Suprapubic skin (tissue), 4 donors: Measurements from ENCODE around the gene SACS. TPM values are rescaled to one million over a fixed set of nuclear protein-coding genes. Genes with fewer than 3 reads are reported as not detected.
"Not testable (repeated sequence)": the region's sequence is repeated elsewhere in the genome, so short reads cannot be mapped to it uniquely, and the experiment has no call there.

Experiments used
- DNase-seq, 2 donors: peaks; one replicate each; pipeline ENCODE4 v3.0.0-alpha.2; 2019; ENCODE audit warnings: low spot score in 2 of 2
- H3K27ac ChIP-seq: fragments of 200-600 bp; sonication (generic); one replicate; pipeline ENCODE4 v1.5.1; 2019
- H3K27me3 ChIP-seq: fragments of 200-600 bp; sonication (generic); one replicate; pipeline ENCODE4 v1.5.1; 2019
- H3K36me3 ChIP-seq: fragments of 200-600 bp; sonication (generic); one replicate; pipeline ENCODE4 v1.5.1; 2019
- H3K4me1 ChIP-seq: fragments of 200-600 bp; sonication (generic); one replicate; pipeline ENCODE4 v1.5.1; 2019
- H3K4me3 ChIP-seq: fragments of 200-600 bp; sonication (generic); one replicate; pipeline ENCODE4 v1.5.1; 2019; ENCODE audit warnings: mild to moderate bottlenecking
- H3K9me3 ChIP-seq: fragments of 200-600 bp; sonication (generic); one replicate; pipeline ENCODE4 v1.5.1; 2019
- EP300 ChIP-seq: sonication (generic); formaldehyde crosslinking; IDR thresholded peaks from one replicate; pipeline ENCODE4 v1.6.1; 2017; ENCODE audit warnings: antibody characterized with exemption
- POLR2A ChIP-seq, 2 donors: fragments of 450-650 bp; IDR thresholded peaks; one replicate each; pipeline ENCODE4 v1.6.1; 2017; ENCODE audit warnings: antibody characterized with exemption in 2 of 2, mild to moderate bottlenecking in 2 of 2, moderate library complexity in 2 of 2
- POLR2AphosphoS5 ChIP-seq, 3 donors: sonication (generic); formaldehyde crosslinking; IDR thresholded peaks; one replicate each; pipeline ENCODE4 v1.6.1; 2017; ENCODE audit warnings: antibody characterized with exemption in 3 of 3
- WGBS: methylation state at CpG from one replicate; pipeline ENCODE4 v1.1.5; 2018; 5-methylcytosine and 5-hydroxymethylcytosine counted together
- total RNA-seq, 4 donors: library from RNA; depleted of rRNA; stranded (reverse); fragments of >200 nt; gene quantifications; one replicate each; pipeline ENCODE4 v1.1.0, GENCODE V29; 2016
- TF ChIP-seq, protein P1 (sequence below), 2 donors: fragments of 200-600 bp in 1 of 2; fragments of 450-650 bp in 1 of 2; sonication (generic) in 1 of 2; IDR thresholded peaks; one replicate each; pipeline ENCODE4 v1.5.1; 2016 to 2019; ENCODE audit warnings: antibody characterized with exemption in 2 of 2, mild to moderate bottlenecking in 1 of 2, moderate library complexity in 1 of 2

Gene SACS
- total RNA-seq, 4 donors from 2014 or later = 6.4 to 17.9 (median 13.3) TPM

DNA sequence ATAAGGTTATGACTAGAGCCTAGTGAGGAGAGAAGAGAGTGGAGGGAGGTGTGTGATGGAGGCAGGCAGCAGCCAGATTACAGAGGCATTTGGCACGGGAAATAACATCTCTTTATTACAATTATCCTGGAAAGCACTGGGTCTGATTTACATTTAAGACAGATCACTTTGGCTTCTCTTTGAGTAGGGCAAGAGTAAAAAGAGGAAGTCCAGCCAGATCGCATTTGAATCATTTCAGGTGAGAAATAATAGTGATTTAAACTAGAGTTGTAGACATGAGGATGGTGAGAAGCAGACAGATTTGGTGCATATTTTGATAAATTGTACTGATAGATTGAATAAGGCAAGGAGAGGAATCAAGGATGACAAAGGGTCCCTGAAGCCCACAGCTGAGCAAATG lies 9.6 kb upstream of the SACS start:
- TF ChIP-seq EP300 (no peak), POLR2A (IDR thresholded peaks at IDR 0.05) (no peak), POLR2AphosphoS5 (IDR thresholded peaks at IDR 0.05) (no peak)
- TF ChIP-seq, protein P1, sequence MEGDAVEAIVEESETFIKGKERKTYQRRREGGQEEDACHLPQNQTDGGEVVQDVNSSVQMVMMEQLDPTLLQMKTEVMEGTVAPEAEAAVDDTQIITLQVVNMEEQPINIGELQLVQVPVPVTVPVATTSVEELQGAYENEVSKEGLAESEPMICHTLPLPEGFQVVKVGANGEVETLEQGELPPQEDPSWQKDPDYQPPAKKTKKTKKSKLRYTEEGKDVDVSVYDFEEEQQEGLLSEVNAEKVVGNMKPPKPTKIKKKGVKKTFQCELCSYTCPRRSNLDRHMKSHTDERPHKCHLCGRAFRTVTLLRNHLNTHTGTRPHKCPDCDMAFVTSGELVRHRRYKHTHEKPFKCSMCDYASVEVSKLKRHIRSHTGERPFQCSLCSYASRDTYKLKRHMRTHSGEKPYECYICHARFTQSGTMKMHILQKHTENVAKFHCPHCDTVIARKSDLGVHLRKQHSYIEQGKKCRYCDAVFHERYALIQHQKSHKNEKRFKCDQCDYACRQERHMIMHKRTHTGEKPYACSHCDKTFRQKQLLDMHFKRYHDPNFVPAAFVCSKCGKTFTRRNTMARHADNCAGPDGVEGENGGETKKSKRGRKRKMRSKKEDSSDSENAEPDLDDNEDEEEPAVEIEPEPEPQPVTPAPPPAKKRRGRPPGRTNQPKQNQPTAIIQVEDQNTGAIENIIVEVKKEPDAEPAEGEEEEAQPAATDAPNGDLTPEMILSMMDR (IDR thresholded peaks at IDR 0.05) = no peak
- Histone ChIP-seq H3K36me3 (no peaks in the 10 kb centered on the region), H3K9me3 (no peaks in the 10 kb centered on the region), H3K4me1 (peaks cover 4% of the 10 kb centered on the region), H3K27me3 (no peaks in the 10 kb centered on the region), H3K27ac (no peak overlapping the region), H3K4me3 (no peak overlapping the region)
- no peak for DNase-seq
- 72% methylated on average over 2 of the region's 2 CpGs for WGBS

DNA sequence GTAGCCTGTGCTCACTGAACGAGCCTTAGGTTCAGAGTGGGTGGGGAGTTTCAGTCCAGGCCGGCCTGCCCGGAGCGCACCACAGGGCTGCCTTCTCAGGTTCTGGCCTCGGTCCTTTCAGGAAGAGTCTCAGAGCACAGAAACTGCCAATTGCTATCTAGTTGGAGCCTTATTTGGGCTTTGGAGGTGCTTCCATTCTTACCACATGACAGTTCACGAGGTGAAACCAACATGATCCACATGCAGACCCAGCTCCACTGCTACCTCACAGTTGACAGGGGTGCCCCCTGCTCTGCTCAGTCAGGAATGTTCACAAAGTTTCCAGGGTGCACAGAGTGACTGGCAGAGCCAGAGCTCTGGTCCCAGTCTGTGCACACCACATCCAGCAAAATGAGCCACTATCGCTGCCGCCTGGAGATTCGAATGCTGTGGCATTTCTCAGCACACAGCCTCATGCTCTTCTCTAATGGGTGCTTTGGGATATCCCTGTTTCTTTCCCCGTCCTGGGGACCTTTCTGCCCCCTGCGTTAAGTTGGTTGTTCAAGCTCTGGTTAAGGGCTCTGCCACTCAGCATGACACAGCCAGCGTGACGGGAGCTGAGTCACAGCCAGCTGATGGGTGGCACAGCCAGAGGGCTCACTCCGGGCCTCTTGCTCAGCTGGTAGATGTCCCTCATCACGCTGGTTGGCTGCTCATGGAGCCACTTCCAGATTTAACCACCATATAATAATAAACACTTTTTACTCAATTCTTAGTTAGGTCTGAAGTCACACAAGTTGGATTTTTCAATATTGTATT lies 7.5 kb upstream of the SACS start:
- TF ChIP-seq POLR2A (IDR thresholded peaks at IDR 0.05) (no peak), POLR2AphosphoS5 (IDR thresholded peaks at IDR 0.05) (no peak), EP300 (no peak)
- TF ChIP-seq, protein P1 (IDR thresholded peaks at IDR 0.05) = no peak
- 94% methylated on average over 13 of the region's 15 CpGs for WGBS

GRCh38 chr13:23440324-23440723 lies 6.8 kb upstream of the SACS start:
- H3K27me3 ChIP-seq, H3K9me3 ChIP-seq, DNase-seq, H3K27ac ChIP-seq, H3K36me3 ChIP-seq, H3K4me3 ChIP-seq, H3K4me1 ChIP-seq: not testable (repeated sequence)
- WGBS = 85% methylated on average over 6 of the region's 6 CpGs

More for the DNA sequence above, 7.5 kb upstream of the SACS start:
- Histone ChIP-seq H3K27me3 (no peaks in the 10 kb centered on the region), H3K27ac (no peak overlapping the region), H3K4me3 (no peak overlapping the region), H3K4me1 (peaks cover 4% of the 10 kb centered on the region), H3K36me3 (no peaks in the 10 kb centered on the region), H3K9me3 (no peaks in the 10 kb centered on the region)
- no peak for DNase-seq

GRCh38 chr13:23437916-23438315 lies 4.4 kb upstream of the SACS start:
- TF ChIP-seq POLR2A (IDR thresholded peaks at IDR 0.05) = no peak
- no peak for TF ChIP-seq POLR2AphosphoS5 (IDR thresholded peaks at IDR 0.05)
- TF ChIP-seq, protein P1 (IDR thresholded peaks at IDR 0.05) = no peak
- no peak for TF ChIP-seq EP300
- DNase-seq = no peak
- Histone ChIP-seq H3K4me3 (no peak overlapping the region), H3K27me3 (no peaks in the 10 kb centered on the region), H3K36me3 (no peaks in the 10 kb centered on the region), H3K4me1 (peaks cover 5% of the 10 kb centered on the region), H3K9me3 (no peaks in the 10 kb centered on the region), H3K27ac (no peak overlapping the region)
- 79% methylated on average over 4 of the region's 4 CpGs for WGBS

GRCh38 chr13:23436680-23437079 lies 3.2 kb upstream of the SACS start:
- Histone ChIP-seq H3K9me3 (no peaks in the 10 kb centered on the region), H3K36me3 (no peaks in the 10 kb centered on the region), H3K27ac (no peak overlapping the region), H3K4me1 (peaks cover 5% of the 10 kb centered on the region), H3K27me3 (no peaks in the 10 kb centered on the region), H3K4me3 (no peak overlapping the region)
- DNase-seq = no peak
- 77% methylated on average over 5 of the region's 5 CpGs for WGBS
- TF ChIP-seq, protein P1 (IDR thresholded peaks at IDR 0.05) = no peak
- TF ChIP-seq POLR2A (IDR thresholded peaks at IDR 0.05) (no peak), EP300 (no peak), POLR2AphosphoS5 (IDR thresholded peaks at IDR 0.05) (no peak)
